ENCODE measurements around the gene HAGH.

- TF ChIP-seq CTCF (conservative IDR thresholded peaks at IDR 0.05 in 1 of 2, IDR thresholded peaks at IDR 0.05 in 1 of 2; ENCODE audit: extremely low read depth in 1 of 2, insufficient read depth in 1 of 2, low read depth in 1 of 2, low read length in 2 of 2) (no peak), EZH2 (IDR thresholded peaks at IDR 0.05; ENCODE audit: borderline replicate concordance, low read length) (no peak)
These were observed 19.0 kb downstream of the HAGH start for GRCh38 chr16:1807626-1808025.
